ENCODE data around the gene PTPRN2.

Gene PTPRN2

DNA sequence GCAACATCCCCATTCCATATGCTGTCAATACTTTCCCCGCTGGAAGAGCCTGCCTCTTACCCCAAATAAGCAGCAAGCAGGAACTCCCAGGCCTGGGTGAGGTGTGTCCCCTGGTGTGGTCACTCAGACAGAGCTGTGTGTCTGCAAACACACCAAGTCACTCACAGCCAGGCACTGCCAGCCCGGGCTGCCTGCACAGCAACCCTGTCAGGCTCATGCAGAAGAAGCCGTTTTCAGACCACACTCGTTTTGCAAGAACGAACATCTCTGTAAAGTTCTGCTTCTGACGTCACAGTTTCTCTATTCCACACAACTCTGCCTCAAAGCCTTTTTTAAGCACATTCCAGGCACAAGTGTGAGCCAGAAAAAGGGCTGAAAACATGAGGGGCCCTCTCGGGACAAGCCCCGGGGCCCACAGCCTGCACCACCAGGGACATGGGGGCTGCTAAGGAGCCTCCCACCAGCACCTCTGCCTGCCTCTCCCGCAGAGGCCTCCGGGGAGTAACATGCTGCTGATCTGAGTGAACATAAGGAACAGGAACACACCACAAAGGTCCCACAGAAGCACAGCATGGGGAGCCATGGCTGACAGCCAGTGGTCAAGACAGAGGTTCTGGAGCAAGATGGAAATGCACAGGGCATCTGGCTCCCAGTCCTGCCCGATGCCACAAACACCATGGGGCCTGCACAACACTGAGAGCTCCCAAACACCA lies 11.4 kb downstream of the PTPRN2 start:
- DNase-seq (ENCODE audit: low read depth), result no peak

DNA sequence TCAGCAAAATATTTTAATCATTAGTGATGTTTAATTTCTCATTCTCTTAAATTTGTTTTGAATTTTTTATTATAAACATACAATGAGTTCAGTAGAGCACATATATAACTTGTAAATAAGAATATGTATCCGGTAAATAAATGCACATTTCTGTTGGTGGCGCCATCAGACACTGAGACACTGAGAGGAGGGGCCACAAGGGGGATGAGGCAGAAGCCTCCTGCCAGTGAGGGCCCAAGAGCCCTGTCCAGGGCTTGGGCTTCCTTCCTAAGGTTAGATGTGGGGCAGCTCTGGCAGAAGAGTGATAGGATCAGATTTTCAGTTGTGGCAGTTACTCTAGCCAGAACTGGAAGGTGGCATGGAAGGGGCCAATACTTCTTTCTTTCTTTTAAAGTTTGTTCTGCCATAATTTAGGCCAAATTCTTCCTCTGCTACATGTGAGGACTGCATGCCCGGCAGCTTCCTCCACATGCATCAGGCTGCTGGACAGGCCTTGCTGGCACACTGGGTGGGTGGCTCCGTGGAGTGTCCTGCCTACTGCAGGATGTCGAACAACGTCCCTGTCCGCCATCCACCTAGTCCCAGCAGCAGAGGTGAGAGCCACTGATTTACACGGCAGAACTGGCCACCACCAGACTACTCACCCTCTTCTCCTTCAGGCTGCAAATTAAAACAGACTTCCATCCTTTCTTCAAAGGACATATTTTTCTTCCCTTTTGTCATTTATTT lies 13.2 kb downstream of the PTPRN2 start:
- no peak for DNase-seq (ENCODE audit: low read depth)

DNA sequence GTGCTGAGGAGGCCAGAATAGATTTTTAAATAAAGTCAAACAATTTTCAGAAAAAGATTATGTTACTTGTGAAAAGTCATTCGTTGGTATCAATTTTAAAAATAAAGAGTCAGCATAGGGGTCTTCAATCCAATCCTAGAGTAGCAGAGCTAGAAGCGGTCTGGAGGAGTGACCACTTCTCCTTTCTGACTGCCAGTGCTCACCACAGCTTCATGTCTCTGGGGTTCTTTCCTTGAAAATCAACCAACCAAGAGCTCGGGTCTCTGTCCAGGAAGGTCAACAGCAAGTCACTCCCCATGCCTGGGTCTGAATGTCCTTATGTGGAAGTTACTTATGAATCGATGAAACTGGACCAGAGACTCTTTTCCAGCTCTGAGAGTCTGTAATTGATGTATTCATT lies 14.3 kb downstream of the PTPRN2 start:
- no peak for DNase-seq (ENCODE audit: low read depth)

DNA sequence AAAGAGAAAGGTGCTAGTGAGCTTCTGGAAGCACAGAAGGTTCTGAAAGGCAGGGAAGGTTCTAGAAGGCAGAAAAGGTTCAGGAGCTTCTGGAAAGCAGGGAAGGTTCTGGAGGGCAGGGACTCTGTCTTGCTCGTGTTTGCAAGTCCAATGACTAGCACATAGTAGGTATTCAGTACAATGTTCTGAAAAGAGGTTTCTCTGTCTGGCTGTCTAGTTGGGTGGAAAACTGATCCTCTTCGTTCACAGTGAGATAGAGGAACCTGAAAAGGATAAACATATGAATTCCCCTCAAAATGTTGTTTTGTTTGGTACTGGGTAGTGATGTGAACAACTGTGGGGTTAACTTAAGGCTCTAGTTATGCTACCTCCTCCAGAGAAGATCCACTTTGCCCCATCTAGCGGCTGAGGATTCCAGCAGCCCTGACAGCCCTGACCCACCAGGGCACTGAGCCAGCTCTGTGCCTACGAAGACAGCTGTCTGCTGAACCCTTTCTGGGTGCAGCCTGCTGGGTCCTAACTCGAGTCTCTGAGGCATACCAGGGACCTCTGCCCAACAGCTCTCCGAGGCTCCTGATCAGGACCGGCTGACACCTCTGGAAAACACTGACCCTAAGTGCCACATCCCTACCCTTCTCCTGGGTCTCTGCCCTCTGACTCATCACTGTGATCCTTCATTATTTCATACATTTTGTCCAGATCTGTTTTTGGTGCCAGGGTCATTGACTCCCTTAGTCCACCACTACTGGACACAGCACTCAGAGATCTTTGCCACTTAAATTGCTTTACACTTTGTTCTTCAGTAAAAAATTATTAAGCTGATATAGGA lies 15.4 kb downstream of the PTPRN2 start:
- no peak for DNase-seq (ENCODE audit: low read depth)

DNA sequence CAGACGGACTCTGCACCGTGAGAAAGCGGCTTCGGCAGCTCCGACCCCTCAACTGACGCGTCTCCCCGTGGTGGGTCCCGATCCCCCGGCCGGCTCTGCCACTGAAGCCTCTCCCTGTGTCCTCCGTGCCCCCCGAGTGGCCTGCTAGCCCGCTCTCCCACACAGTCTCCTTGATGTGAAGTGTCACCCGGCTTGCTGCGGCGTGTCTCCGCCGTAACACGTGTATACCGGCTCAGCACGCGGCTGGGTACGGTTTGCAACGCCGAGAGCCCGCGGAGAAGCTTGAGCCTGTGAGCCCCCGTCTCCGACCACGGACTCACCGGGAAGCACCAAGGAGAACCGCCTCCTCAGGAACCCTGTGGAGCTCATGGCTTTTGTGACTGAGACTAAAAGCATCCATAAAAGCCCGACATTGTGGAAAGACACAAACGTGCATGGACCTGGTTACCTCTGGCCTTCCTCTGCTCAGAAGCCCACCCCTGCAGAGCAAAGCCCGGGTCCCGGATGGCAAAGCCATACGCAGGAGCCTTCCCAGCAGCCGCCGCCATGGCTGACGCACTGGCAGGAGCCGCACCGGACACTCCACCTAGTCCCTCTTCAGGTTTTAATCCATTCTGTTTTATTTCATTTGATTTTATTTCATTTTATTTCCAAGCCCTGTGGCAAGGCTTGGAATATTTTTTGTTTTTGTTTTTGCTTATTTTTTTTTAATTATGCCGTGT lies 17.0 kb downstream of the PTPRN2 start:
- no peak for DNase-seq (ENCODE audit: low read depth)

DNA sequence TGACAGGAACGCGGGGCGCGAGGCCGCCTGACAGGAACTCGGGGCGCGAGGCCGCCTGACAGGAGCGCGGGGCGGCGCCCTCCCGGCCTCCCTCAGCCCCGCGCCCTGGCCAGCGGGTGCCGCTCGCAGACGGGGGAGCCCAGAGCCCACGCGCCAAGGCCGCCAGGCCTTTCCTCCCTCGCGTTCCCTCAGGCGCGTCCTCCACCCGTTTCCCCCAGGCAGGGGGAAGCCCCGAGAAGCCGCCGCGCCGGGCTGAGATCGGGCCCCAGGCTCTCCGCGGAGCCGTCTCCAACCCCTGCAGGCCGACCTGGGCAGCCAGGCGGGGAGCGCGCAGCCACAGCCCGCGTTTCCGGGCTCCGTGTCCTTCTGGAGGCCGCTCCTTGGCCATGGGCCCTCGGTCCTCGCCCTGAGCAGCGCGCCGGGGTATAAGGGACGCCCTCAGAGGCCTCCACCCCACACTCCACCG lies 17.7 kb downstream of the PTPRN2 start:
- no peak for DNase-seq (ENCODE audit: low read depth)

DNA sequence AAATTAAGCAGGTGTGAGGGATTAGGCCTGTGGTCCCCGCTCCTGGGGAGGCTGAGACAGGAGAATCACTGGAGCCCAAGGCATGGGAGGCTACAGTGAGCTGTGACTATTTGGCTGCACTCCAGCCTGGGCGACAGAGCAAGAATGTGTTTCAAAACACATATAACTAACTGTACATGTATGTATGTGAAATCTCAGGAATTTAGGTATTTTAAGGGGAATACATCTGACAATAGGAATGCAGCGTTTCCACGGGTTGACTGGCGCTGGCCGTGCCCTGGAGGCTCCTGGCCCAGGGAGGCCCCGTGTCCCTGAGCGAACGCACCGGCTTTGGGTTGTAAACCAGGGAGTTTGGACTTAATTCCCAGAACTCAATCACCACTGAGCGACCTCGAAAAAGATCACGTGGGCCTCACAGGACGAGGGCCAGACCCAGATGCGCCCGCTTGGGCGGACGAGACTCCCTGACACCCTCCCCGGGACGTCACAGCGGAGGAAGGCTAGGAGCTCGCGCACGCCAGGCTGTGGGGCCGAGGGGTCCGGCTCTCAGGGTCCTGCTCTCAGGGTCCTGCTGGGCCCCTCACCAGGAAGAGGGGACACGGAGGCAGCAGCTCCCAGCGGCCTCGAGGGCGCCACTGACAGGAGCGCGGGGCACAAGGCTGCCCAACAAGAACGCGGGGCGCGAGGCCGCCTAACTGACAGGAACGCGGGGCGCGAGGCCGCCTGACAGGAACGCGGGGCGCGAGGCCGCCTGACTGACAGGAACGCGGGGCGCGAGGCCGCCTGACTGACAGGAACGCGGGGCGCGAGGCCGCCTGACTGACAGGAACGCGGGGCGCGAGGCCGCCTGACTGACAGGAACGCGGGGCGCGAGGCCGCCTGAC lies 18.4 kb downstream of the PTPRN2 start:
- no peak for DNase-seq (ENCODE audit: low read depth)

DNA sequence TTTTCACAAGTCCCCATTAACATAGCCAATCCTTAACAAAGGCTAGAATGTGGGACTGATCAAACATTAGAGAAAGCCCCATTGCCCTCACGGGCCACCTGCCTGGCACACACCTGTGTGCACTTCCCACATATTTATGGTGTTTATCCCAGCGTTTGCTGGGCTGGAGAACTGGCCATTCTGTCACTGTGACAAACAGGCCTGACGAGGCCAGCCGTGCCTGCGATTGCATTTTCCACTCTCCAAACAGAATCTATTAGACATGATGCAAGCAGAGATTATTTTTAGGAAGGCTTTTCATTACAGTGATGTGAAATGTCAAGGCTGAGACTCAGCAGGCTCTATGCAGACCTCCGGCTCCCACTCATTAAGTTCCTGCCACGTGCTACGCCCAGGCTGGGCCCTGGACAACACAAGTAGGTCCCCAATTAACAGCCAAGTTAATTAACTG lies 20.4 kb downstream of the PTPRN2 start:
- DNase-seq (ENCODE audit: low read depth), result no peak

DNA sequence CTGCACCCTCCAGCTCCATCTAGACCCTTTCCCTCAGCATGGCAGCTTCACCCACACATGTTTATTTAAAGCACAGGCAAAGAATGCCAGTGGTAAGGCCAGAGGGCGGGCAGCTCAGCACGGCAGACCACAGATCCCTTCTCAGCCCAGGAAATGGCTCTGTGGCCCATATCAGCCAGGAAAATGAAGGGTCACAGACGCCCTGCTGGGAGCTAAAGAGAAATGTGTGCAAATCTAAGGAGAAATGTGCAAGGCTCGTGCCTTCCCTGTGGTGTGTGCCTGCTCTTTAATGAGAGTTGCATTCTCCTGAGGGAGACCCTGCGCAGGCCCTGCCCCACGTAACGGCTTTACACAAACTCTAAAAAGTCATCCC lies 23.0 kb downstream of the PTPRN2 start:
- no peak for DNase-seq (ENCODE audit: low read depth)

DNA sequence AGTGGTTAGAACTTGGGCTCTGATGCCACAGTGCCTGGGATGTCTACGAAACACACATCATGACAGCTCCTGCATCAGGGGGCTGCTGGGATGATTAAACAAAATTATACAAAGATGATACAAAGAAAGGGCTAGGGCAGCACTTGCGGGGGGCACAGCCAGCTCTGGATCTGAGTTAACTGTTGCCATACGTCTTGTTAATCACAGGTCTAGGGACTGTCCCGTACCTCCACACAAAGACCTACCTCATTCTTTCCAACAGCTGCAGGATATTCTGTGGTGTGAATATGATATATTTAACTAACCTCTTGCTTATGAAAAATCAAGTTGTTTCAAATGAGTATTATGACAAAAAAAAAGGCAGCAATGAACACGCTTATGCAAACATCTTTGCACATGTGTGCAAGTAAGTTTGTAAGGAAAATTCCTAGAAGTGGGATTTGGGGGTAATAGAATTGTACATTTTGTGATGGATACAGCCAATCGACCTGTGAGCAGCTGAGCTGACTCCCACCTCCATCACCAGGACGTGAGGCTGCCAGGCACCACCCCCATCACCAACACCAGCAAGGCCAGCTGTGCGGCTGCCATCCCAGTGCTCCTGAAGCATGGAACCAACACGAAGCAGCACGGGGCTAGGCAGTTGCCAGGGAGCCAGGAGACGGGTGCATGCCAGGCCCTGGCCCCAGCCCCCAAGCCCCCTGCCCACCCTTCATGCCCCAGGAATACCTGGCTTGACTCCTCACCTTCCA lies 23.5 kb downstream of the PTPRN2 start:
- no peak for DNase-seq (ENCODE audit: low read depth)

DNA sequence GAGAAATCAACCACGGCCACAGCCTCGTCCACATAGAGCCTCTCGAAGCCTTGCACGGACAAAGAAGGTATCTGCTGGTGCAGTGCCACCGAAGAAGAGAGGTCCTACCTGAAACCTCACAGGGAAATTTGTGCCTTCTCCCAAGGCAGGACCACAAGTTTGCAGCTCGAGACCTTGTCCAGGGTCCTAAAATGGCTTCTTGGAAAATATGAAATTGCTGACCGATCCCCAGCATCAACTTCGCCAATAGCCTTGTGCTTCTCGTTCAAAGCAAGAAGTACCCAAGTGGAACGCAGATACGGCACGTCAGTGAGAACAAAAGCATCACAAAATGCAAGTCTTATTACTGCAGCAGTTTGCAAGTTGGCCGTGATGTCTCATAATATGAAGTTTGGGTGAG lies 24.6 kb downstream of the PTPRN2 start:
- DNase-seq (ENCODE audit: low read depth), result no peak

DNA sequence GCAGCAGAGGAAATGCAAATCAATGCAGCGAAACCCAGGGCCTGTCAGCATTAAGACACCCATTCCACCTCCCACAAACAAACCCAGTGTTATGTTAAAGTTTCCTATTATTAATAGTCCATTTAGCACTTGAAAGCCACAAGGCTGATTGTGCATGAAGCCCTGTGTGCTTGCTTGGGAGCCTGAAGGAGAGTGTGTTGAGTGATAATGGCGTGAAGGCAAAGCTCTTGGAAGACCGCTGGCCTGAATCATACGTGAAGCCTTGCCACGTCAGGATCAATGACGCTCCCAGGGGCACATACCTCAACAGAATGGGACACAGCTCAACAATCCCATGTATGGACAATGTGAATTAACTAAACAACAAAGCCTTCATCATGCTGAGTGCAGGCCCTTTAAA lies 25.1 kb downstream of the PTPRN2 start:
- no peak for DNase-seq (ENCODE audit: low read depth)

DNA sequence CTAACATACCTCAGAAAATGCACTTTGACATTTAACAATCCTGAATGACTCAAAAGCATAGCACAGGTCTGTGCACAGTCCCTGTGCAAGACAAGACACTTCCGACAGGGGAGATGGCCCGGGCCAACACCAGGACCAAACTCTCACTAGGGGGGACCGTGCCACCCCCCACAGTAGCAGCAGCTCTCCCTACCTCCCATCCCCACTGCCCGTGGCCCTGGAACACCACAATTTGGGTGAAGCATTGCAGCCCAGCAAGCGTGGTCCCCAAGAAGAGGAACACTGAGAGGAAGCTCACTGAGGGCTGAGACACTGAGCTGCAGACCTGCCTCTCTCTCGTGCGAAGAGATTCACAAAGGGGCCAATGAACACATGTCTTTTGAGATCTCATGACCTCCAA lies 26.0 kb downstream of the PTPRN2 start:
- DNase-seq (ENCODE audit: low read depth), result no peak

DNA sequence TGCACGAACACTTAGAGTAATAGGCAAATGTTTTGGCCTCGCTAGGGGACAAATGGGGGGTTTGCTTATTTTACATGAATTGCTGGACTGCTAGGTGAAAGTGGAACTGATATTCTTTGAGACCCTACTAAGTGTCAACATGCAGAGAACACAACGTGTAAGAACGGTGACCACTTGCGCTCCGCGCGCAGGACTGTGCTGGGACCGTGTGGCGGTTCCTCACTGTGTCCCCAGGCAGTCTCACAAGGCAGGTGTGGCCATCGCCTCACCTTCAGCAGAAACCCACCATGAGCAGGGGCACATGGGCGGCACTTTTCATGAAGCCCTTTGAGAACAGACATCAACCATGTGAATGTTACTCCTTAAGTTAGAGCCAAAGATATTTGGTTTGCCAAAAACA lies 27.2 kb downstream of the PTPRN2 start:
- DNase-seq (ENCODE audit: low read depth), result no peak

DNA sequence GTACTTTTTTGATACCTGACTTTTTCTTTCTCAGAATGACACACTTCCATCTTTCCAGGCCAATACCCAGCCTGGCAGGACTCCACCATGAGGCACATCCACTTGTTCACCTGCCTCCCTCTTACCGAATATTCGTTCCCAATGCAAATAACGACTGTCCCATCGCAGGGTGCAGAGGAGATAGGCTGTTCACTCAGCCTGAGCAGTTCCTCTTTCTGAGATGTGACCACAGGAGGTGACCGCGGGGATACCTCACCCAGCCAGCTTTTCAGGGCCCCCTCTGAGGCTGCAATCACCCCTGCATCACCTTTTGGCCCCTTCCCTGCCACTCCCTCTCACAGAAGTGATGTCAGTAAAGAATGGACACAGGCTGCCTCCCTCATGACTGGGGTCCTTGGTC lies 28.3 kb downstream of the PTPRN2 start:
- DNase-seq (ENCODE audit: low read depth), result no peak

DNA sequence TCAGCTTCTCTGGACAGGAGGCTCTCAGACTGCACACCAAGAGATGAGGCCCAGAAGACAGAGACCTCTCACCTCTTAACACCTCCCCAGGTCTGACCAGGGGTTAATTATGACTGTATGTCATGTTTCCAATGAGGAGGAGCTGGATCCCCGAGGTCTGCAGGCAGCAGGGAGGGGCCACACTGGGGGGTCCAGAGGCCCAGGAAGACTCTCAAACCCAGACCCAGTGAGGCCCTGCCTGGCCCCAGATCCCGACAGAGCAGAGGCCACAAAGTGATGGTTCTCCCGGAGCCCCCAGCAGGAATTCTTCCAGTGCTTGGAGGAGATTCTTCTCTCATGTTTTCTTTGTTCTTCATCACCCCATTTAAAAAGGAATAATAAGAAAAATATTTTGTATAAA lies 28.8 kb downstream of the PTPRN2 start:
- DNase-seq (ENCODE audit: low read depth), result no peak

DNA sequence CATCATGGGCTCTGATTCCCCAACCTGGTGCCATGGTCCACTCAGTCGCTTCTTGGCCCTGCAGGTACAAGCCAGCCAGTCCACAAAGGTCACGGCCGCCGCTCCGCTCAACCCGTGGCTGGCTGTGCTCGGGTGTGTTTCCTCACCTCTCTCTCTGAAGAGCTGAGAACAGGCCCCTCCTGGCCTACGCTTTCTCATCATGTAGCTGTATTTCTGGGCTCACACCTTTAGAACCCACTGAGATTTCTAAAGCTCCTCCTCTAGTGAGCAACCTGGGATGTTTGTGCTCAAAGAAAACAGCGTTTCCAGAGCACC lies 30.2 kb downstream of the PTPRN2 start:
- no peak for DNase-seq (ENCODE audit: low read depth)

DNA sequence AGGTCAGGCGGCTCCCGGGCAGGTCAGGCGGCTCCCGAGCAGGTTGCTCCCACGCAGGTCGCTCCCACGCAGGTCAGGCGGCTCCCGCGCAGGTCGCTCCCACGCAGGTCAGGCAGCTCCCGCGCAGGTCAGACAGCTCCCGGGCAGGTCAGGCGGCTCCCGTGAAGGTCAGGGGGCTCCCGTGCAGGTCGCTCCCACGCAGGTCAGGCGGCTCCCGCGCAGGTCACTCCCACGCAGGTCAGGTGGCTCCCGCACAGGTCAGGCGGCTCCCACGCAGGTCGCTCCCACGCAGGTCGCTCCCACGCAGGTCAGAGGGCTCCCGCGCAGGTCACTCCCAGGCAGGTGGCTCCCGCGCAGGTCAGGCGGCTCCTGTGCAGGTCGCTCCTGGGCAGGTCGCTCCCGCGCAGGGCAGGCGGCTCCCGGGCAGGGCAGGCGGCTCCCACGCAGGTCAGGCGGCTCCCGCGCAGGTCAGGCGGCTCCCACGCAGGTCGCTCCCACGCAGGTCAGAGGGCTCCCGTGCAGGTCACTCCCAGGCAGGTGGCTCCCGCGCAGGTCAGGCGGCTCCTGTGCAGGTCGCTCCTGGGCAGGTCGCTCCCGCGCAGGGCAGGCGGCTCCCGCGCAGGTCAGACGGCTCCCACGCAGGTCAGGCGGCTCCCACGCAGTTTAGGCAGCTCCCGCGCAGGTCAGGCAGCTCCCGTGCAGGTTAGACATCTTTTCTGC lies 30.7 kb downstream of the PTPRN2 start:
- no peak for DNase-seq (ENCODE audit: low read depth)

DNA sequence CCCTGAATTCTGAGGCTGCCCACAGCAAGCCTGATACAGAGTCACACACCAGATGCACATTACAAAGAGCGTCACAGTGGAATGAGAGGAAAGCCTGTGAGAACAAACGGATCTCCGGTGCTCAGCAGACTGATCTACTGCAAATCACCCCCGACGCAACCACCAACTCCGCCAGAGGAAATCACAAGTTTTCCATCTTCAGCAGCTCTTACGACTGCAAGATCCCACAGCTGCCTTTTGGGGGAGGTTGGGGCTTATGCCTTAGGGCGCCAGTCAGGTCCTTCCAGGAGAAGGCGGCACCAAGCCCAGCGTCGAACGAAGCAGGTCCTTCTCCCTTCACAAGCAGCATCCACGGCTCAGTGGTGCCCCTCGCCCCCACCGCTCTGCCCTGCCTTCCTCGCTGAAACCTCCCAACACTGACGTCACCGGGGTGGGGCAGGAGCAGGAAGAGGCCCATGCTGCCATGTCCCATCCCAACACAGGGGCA lies 32.5 kb downstream of the PTPRN2 start:
- DNase-seq (ENCODE audit: low read depth), result no peak
